Upper lobe of left lung (tissue), 4 donors: ENCODE results near the gene DLGAP1.

Experiments
- POLR2A ChIP-seq, 4 donors: fragments of 450-650 bp; IDR thresholded peaks; one replicate each; pipeline ENCODE4 v1.5.1; 2016 to 2017; ENCODE audit warnings: antibody characterized with exemption in 4 of 4, mild to moderate bottlenecking in 2 of 4
- POLR2AphosphoS5 ChIP-seq, 2 donors: sonication (generic); formaldehyde crosslinking; IDR thresholded peaks; one replicate each; pipeline ENCODE4 v1.5.1; 2017; ENCODE audit warnings: antibody characterized with exemption in 2 of 2
- TF ChIP-seq, protein P1 (sequence below), 6 experiments: fragments of 450-650 bp in 4 of 6; fragments of 200-600 bp in 2 of 6; sonication (generic) in 2 of 6; IDR thresholded peaks; one replicate each; pipeline ENCODE4 v1.5.1; 2016 to 2019; ENCODE audit warnings: antibody characterized with exemption in 6 of 6

DNA sequence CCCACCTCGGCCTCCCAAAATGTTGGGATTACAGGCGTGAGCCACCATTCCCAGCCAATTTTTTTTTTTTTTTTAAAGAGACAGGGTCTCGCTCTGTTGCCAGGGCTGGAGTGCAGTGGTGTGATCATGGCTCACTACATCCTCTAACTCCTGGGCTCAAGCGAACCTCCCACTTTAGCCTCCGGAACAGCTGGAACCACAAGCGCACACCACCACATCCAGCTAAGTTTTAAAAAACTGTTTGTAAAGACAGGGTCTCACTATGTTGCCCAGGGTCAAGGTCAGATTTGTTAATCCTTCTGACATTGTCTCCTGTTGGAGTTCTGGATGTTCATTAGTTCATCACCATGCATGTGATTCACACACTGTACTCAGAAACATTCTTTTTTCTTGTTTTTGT is 855.2 kb downstream of the DLGAP1 start:
- TF ChIP-seq POLR2AphosphoS5 (IDR thresholded peaks at IDR 0.05) (no peak), POLR2A (IDR thresholded peaks at IDR 0.05) (no peak)
- TF ChIP-seq, protein P1, sequence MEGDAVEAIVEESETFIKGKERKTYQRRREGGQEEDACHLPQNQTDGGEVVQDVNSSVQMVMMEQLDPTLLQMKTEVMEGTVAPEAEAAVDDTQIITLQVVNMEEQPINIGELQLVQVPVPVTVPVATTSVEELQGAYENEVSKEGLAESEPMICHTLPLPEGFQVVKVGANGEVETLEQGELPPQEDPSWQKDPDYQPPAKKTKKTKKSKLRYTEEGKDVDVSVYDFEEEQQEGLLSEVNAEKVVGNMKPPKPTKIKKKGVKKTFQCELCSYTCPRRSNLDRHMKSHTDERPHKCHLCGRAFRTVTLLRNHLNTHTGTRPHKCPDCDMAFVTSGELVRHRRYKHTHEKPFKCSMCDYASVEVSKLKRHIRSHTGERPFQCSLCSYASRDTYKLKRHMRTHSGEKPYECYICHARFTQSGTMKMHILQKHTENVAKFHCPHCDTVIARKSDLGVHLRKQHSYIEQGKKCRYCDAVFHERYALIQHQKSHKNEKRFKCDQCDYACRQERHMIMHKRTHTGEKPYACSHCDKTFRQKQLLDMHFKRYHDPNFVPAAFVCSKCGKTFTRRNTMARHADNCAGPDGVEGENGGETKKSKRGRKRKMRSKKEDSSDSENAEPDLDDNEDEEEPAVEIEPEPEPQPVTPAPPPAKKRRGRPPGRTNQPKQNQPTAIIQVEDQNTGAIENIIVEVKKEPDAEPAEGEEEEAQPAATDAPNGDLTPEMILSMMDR (IDR thresholded peaks at IDR 0.05), result no peak
